22Rv1 (cell line): ENCODE data around the gene DIAPH2.
A peak's percentile ranks its signal among the peaks of the same experiment; 100 is the strongest.
"Not testable (repeated sequence)": the region's sequence is repeated elsewhere in the genome, so short reads cannot be mapped to it uniquely, and the experiment has no call there.

Experiments
- H3K27ac ChIP-seq: fragments of 450-650 bp; 2 replicates; pipeline ENCODE4 v1.5.1; 2017
- ZFX ChIP-seq: fragments of 450-650 bp; IDR thresholded peaks from 2 replicates; pipeline ENCODE4 v1.6.1; 2017; ENCODE audit warnings: antibody characterized with exemption, borderline replicate concordance
- TF ChIP-seq, protein P1 (sequence below): fragments of 450-650 bp; IDR thresholded peaks from 2 replicates; pipeline ENCODE4 v1.5.1; 2017; ENCODE audit warnings: mild to moderate bottlenecking

The DIAPH2 gene

DNA sequence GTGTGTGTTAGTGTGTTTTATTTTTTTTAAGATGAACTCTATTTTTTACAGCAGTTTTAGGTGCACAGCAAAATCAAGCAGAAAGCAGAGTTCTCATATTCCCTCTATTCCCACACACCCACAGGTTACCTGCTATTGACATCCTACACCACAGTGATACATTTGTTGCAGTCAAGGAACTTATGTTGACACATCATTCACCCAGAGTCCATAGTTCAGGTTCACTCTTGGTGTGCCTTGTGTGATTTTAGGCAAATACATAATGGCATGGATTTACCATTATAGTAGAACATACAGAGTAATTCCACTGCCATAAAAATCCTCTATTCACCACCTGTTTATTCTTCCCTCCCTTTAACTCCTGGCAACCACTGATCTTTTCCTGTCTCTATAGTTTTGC, 28.7 kb downstream of the DIAPH2 start:
- no peak for TF ChIP-seq ZFX
- TF ChIP-seq, protein P1, sequence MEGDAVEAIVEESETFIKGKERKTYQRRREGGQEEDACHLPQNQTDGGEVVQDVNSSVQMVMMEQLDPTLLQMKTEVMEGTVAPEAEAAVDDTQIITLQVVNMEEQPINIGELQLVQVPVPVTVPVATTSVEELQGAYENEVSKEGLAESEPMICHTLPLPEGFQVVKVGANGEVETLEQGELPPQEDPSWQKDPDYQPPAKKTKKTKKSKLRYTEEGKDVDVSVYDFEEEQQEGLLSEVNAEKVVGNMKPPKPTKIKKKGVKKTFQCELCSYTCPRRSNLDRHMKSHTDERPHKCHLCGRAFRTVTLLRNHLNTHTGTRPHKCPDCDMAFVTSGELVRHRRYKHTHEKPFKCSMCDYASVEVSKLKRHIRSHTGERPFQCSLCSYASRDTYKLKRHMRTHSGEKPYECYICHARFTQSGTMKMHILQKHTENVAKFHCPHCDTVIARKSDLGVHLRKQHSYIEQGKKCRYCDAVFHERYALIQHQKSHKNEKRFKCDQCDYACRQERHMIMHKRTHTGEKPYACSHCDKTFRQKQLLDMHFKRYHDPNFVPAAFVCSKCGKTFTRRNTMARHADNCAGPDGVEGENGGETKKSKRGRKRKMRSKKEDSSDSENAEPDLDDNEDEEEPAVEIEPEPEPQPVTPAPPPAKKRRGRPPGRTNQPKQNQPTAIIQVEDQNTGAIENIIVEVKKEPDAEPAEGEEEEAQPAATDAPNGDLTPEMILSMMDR, result no peak
- H3K27ac ChIP-seq, result no peak overlapping the region

DNA sequence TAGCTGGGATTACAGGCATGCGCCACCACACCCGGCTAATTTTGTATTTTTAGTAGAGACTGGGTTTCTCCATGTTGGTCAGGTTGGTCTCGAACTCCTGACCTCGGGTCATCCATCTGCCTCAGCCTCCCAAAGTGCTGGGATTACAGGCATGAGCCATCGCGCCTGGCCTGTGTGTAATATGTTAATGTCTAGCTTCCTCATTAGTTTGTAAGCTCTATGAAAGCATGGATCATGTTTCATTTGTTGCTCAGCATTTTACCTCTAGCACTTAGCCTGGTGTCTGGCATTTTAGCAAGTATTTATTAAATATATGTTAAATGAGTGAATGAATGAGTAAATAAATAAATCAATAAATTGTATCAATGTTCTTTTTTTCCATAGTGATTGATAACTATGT, 29.8 kb downstream of the DIAPH2 start:
- not testable (repeated sequence) for H3K27ac ChIP-seq

- no peak overlapping the region for H3K27ac ChIP-seq
- TF ChIP-seq, protein P1, result no peak
Observed at GRCh38 chrX:96715481-96715880, 30.8 kb downstream of the DIAPH2 start.

DNA sequence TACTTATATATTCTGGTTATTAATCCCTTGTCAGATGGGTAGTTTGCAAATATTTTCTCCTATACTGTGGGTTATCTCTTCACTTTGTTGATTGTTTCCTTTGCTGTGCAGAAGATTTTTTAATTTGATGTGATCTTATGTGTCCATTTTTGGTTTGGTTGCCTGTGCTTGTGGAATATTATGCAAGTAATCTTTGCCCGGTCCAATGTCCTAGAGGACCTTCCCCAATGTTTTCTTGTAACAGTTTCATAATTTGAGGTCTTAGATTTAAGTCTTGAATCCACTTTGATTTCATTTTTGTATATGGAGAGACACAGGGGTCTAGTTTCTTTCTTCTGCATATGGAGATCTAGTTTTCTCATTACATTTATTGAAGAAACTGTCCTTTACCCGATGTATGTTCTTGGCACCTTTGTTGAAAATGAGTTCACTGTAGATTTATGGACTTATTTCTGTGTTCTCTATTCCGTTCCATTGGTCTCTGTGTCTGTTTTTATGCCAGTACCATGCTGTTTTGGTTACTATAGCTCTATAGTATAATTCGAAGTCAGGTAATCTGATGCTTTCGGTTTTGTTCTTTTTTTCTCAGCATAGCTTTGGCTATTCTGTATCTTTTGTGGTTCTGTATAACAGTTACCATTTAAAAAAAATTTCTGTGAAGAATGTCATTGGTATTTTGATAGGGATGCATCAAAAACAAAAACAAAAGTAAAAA, 34.7 kb downstream of the DIAPH2 start:
- TF ChIP-seq, protein P1, result no peak
- no peak for TF ChIP-seq ZFX
- H3K27ac ChIP-seq, result no peak overlapping the region

DNA sequence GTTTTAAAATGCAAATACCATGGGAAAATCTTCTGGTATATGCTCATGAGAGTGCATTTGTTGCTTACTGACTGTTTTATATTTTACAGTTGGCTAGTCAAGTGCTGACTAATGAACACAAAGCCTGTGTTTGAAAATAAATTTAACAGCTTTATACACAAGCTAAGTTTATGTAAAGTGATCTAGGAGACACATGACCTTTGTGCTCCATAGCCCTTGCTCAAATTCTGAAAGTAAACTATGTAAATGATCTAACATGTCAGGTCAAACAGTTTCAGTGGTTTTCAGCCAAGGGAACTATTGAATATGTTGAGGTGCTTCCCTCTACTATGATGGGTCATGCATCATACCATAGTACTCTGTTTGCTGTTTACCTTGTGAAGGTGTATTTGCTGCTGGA, 36.7 kb downstream of the DIAPH2 start:
- H3K27ac ChIP-seq, result peak overlapping the region; percentile 33; the same call in 1 of the 2 replicates
- TF ChIP-seq, protein P1, result no peak
- no peak for TF ChIP-seq ZFX

GRCh38 chrX:96722781-96723180, 38.1 kb downstream of the DIAPH2 start:
- no peak for TF ChIP-seq ZFX
- TF ChIP-seq, protein P1, result no peak

DNA sequence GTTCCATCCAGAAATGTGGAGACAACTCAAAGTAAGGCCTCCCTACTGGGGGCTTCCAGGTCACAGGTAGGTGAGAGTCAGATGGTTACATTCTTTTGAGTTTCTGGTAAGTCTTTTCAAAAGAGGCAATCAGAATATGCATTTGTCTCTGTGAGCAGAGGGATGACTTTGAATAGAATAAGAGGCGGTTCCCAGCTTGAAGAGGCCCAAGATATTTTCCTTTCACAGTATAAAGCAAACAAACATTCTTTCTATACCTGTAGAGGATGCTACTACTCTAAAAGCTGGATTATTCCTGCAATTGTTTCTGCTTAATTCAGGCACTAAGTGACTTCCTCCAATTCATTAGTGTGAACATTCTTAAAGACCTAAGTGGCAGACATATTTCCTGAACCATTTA, 44.4 kb downstream of the DIAPH2 start:
- TF ChIP-seq ZFX, result no peak
- TF ChIP-seq, protein P1, result no peak
- no peak overlapping the region for H3K27ac ChIP-seq

More at GRCh38 chrX:96722781-96723180, 38.1 kb downstream of the DIAPH2 start:
- no peak overlapping the region for H3K27ac ChIP-seq
